Glutamatergic neuron (in vitro differentiated cells): ENCODE data around the gene USP46. TPM values are rescaled to one million over a fixed set of nuclear protein-coding genes. Genes with fewer than 3 reads are reported as not detected.

Experiments used
- DNase-seq: peaks from one replicate; pipeline ENCODE4 v3.0.0; 2022
- H3K27ac Mint-ChIP-seq: one replicate; pipeline ENCODE4 v1.8.0; 2020; ENCODE audit warnings: mild to moderate bottlenecking, mixed read lengths, inconsistent platforms; ENCODE audit not compliant: unreplicated experiment
- H3K27me3 Mint-ChIP-seq: one replicate; pipeline ENCODE4 v1.8.0; 2020; ENCODE audit warnings: mild to moderate bottlenecking, moderate library complexity, mixed read lengths, inconsistent platforms; ENCODE audit not compliant: unreplicated experiment
- H3K36me3 Mint-ChIP-seq: one replicate; pipeline ENCODE4 v1.8.0; 2020; ENCODE audit warnings: mild to moderate bottlenecking, mixed read lengths, inconsistent platforms; ENCODE audit not compliant: unreplicated experiment
- H3K4me1 Mint-ChIP-seq: one replicate; pipeline ENCODE4 v1.8.0; 2020; ENCODE audit warnings: mild to moderate bottlenecking, low read depth, mixed read lengths, inconsistent platforms; ENCODE audit not compliant: unreplicated experiment
- H3K4me3 Mint-ChIP-seq: one replicate; pipeline ENCODE4 v1.8.0; 2020; ENCODE audit warnings: mild to moderate bottlenecking, mixed read lengths, inconsistent platforms; ENCODE audit not compliant: unreplicated experiment
- H3K9me3 Mint-ChIP-seq: one replicate; pipeline ENCODE4 v1.8.0; 2020; ENCODE audit warnings: mild to moderate bottlenecking, moderate library complexity, mixed read lengths, inconsistent platforms; ENCODE audit not compliant: unreplicated experiment
- long read RNA-seq: library from polyadenylated mRNA; unstranded; transcript quantifications from one replicate; pipeline ENCODE4 v2.0.0, GENCODE V29; 2020; ENCODE audit not compliant: unreplicated experiment
- total RNA-seq: library from RNA; stranded (reverse); fragmentation: NEBNext Ultra II Directional; extraction: Animal tissue kit (Norgen Biotek cat#: 25700); gene quantifications from one replicate; pipeline ENCODE4 v1.2.1, GENCODE V29; 2021; ENCODE audit not compliant: unreplicated experiment
- TF ChIP-seq, protein P1 (sequence below): fragments of 200-600 bp; sonication (generic); IDR thresholded peaks from one replicate; pipeline ENCODE4 v1.5.0; 2021; ENCODE audit not compliant: partially characterized antibody, unreplicated experiment

The USP46 gene, protein sequence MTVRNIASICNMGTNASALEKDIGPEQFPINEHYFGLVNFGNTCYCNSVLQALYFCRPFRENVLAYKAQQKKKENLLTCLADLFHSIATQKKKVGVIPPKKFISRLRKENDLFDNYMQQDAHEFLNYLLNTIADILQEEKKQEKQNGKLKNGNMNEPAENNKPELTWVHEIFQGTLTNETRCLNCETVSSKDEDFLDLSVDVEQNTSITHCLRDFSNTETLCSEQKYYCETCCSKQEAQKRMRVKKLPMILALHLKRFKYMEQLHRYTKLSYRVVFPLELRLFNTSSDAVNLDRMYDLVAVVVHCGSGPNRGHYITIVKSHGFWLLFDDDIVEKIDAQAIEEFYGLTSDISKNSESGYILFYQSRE
- 72.4 TPM for total RNA-seq
- long read RNA-seq, full-length matches to known transcripts, result 8 of 12 reads
- long read RNA-seq, partial matches to known transcripts, result 3 of 12 reads
- long read RNA-seq, other reads (novel, unspliced or antisense), result 1 of 12 reads

DNA sequence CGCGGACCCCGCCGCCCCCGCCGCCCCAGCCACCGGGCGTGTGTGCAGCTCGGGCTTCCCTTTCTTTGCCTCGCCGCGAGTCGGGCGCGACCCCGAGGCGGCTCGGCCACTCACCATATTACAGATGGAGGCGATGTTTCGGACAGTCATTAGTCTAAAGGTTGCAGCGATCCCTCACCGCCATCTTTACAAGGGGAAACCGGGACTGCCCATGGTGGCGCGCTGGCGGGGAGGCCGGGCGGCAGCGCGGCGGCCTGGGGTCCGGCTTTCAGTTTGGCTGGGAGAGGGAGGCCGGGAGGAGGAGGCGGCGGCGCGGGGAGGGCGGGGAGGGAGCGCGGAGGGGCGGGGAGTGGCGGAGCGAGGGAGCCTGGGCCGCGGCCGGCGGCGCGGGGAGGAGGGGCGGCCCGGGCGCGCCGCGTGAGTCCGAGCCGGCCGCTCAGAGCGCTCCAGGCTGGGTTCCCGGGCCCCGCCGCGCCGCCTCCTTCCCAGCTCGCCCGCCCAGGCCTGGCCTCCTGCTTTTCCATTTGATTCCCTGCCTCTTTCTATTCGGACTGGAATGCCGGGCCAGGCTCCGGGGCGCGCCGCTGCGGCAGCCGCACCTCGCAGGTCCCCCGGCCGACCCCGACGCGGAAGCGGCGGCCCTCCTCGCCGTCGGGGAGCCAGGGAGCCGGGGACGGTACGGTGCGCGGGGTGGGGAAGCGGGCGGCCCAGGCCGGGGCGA is at the start of gene USP46:
TSS of gene USP46 (minus strand) at position 301 of the 721 bp plus-strand sequence. CDS start at position 150, 151 bp downstream.
- Mint-ChIP-seq H3K9me3 (peaks cover 14% of the 10 kb centered on the region), H3K4me1 (peaks cover 25% of the 10 kb centered on the region), H3K27me3 (peaks cover 10% of the 10 kb centered on the region), H3K27ac (peak within 1 kb of the TSS; percentile 85), H3K4me3 (peak within 1 kb of the TSS; percentile 92), H3K36me3 (no peaks in the 10 kb centered on the region)
- TF ChIP-seq, protein P1, sequence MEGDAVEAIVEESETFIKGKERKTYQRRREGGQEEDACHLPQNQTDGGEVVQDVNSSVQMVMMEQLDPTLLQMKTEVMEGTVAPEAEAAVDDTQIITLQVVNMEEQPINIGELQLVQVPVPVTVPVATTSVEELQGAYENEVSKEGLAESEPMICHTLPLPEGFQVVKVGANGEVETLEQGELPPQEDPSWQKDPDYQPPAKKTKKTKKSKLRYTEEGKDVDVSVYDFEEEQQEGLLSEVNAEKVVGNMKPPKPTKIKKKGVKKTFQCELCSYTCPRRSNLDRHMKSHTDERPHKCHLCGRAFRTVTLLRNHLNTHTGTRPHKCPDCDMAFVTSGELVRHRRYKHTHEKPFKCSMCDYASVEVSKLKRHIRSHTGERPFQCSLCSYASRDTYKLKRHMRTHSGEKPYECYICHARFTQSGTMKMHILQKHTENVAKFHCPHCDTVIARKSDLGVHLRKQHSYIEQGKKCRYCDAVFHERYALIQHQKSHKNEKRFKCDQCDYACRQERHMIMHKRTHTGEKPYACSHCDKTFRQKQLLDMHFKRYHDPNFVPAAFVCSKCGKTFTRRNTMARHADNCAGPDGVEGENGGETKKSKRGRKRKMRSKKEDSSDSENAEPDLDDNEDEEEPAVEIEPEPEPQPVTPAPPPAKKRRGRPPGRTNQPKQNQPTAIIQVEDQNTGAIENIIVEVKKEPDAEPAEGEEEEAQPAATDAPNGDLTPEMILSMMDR, result no peak
- DNase-seq, result peak; percentile 83

DNA sequence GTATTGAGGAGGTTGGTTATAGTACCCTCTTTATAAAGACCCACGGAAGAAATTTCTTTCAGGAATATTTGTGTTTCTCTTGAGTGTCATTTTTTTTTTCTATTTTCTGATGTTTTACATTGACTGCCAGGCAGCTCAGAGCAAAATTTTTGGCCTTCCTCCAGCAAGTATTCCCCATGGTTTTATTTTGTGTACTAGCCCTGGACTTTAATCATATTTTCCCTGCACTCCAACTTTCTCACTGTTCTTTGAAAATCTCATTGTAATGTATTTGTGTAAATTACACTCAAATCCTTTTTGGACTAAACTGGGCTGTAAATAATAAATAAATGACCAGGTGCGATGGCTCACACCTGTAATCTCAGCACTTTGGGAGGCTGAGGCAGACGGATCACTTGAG is 45.6 kb upstream of the USP46 start:
- Mint-ChIP-seq H3K9me3 (no peaks in the 10 kb centered on the region), H3K4me1 (peaks cover 1% of the 10 kb centered on the region), H3K4me3 (no peak overlapping the region), H3K36me3 (no peaks in the 10 kb centered on the region), H3K27me3 (no peaks in the 10 kb centered on the region), H3K27ac (no peak overlapping the region)
- TF ChIP-seq, protein P1, result no peak
- no peak for DNase-seq

DNA sequence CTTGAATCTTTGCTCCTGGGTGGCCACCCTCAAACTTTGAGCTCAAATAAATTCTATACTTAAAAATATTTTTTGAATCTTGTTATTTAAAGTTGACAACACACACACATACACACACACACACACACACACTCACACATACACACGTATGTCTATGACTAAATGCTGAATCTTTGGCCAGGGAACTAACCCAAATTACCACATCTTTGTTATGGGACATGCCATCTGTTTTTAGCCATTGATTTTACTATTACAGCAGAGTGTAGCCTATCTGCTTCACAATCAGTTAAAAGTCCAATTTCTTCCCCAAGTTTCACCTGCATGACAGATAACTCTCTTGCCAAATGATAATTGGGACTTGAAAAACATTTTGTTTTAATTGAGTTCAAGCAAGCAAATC is 45.0 kb upstream of the USP46 start:
- DNase-seq, result no peak
- Mint-ChIP-seq H3K4me1 (peaks cover 1% of the 10 kb centered on the region), H3K36me3 (no peaks in the 10 kb centered on the region), H3K27me3 (no peaks in the 10 kb centered on the region), H3K27ac (no peak overlapping the region), H3K4me3 (no peak overlapping the region), H3K9me3 (no peaks in the 10 kb centered on the region)
- TF ChIP-seq, protein P1, result no peak

DNA sequence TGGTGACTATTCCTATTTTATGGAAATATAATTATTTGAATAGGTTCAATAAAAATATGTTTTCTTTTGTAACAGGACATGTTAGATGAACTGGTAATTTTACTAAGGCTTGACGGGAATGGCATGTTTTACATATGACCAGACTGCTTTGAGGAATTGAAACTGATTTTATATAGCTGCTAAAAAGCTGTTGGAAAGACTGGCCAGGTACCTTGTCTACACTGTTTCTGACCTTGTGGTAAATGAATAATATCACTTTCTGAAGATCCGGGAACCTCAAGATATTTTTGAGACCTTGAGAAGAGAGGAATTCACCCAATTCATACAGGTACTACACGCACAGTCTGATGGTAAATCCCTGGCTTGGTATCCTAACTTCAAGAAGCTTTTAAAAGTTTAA is 42.1 kb upstream of the USP46 start:
- no peaks in the 10 kb centered on the region for H3K36me3 Mint-ChIP-seq
- H3K27ac Mint-ChIP-seq, result no peak overlapping the region
- no peak for DNase-seq
- peaks cover 1% of the 10 kb centered on the region for H3K4me1 Mint-ChIP-seq
- H3K27me3 Mint-ChIP-seq, result peaks cover 1% of the 10 kb centered on the region
- TF ChIP-seq, protein P1, result no peak
- H3K4me3 Mint-ChIP-seq, result no peak overlapping the region
- H3K9me3 Mint-ChIP-seq, result no peaks in the 10 kb centered on the region
